ENCODE results near the gene FTO.

DNA sequence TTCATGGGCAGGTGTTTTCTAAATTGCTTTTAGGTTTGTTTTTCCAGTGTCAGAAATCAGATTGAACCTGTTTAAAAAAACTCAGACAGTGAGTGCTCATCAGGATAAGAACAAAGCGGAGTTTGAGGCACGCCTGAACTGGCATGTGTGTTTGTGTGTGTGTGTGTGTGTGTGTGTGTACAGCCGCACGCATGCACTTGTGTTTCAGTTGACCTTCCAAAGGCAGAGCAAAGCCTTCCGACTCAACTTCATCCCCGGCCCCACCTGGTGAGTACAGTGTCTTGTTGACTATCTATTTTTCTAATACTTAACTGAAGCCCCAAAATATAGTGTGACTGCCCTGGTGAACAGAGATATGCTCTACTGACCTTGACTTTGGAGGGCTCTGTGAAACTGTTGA, 357.5 kb downstream of the FTO start:
- TF ChIP-seq STAG1 (CRISPR knock-in tag; IDR thresholded peaks at IDR 0.05) = no peak
- TF ChIP-seq DPF2 (CRISPR knock-in tag; IDR thresholded peaks at IDR 0.05; ENCODE audit: borderline replicate concordance, low read depth) = no peak
- TF ChIP-seq, protein P1, sequence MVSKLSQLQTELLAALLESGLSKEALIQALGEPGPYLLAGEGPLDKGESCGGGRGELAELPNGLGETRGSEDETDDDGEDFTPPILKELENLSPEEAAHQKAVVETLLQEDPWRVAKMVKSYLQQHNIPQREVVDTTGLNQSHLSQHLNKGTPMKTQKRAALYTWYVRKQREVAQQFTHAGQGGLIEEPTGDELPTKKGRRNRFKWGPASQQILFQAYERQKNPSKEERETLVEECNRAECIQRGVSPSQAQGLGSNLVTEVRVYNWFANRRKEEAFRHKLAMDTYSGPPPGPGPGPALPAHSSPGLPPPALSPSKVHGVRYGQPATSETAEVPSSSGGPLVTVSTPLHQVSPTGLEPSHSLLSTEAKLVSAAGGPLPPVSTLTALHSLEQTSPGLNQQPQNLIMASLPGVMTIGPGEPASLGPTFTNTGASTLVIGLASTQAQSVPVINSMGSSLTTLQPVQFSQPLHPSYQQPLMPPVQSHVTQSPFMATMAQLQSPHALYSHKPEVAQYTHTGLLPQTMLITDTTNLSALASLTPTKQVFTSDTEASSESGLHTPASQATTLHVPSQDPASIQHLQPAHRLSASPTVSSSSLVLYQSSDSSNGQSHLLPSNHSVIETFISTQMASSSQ (IDR thresholded peaks at IDR 0.05; ENCODE audit: low read depth) = no peak
- TF ChIP-seq, protein P1 (CRISPR knock-in tag; IDR thresholded peaks at IDR 0.05; ENCODE audit: borderline replicate concordance) = no peak
- TF ChIP-seq, protein P2, sequence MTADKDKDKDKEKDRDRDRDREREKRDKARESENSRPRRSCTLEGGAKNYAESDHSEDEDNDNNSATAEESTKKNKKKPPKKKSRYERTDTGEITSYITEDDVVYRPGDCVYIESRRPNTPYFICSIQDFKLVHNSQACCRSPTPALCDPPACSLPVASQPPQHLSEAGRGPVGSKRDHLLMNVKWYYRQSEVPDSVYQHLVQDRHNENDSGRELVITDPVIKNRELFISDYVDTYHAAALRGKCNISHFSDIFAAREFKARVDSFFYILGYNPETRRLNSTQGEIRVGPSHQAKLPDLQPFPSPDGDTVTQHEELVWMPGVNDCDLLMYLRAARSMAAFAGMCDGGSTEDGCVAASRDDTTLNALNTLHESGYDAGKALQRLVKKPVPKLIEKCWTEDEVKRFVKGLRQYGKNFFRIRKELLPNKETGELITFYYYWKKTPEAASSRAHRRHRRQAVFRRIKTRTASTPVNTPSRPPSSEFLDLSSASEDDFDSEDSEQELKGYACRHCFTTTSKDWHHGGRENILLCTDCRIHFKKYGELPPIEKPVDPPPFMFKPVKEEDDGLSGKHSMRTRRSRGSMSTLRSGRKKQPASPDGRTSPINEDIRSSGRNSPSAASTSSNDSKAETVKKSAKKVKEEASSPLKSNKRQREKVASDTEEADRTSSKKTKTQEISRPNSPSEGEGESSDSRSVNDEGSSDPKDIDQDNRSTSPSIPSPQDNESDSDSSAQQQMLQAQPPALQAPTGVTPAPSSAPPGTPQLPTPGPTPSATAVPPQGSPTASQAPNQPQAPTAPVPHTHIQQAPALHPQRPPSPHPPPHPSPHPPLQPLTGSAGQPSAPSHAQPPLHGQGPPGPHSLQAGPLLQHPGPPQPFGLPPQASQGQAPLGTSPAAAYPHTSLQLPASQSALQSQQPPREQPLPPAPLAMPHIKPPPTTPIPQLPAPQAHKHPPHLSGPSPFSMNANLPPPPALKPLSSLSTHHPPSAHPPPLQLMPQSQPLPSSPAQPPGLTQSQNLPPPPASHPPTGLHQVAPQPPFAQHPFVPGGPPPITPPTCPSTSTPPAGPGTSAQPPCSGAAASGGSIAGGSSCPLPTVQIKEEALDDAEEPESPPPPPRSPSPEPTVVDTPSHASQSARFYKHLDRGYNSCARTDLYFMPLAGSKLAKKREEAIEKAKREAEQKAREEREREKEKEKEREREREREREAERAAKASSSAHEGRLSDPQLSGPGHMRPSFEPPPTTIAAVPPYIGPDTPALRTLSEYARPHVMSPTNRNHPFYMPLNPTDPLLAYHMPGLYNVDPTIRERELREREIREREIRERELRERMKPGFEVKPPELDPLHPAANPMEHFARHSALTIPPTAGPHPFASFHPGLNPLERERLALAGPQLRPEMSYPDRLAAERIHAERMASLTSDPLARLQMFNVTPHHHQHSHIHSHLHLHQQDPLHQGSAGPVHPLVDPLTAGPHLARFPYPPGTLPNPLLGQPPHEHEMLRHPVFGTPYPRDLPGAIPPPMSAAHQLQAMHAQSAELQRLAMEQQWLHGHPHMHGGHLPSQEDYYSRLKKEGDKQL (CRISPR knock-in tag; IDR thresholded peaks at IDR 0.05; ENCODE audit: low read depth) = no peak
- no peak for TF ChIP-seq ADNP (CRISPR knock-in tag; IDR thresholded peaks at IDR 0.05)
- no peak for TF ChIP-seq ZNF317 (CRISPR knock-in tag; IDR thresholded peaks at IDR 0.05)
- TF ChIP-seq MIER3 (CRISPR knock-in tag; IDR thresholded peaks at IDR 0.05; ENCODE audit: borderline replicate concordance) = no peak
